ENCODE measurements around the gene GON7.

GON7 gene

DNA sequence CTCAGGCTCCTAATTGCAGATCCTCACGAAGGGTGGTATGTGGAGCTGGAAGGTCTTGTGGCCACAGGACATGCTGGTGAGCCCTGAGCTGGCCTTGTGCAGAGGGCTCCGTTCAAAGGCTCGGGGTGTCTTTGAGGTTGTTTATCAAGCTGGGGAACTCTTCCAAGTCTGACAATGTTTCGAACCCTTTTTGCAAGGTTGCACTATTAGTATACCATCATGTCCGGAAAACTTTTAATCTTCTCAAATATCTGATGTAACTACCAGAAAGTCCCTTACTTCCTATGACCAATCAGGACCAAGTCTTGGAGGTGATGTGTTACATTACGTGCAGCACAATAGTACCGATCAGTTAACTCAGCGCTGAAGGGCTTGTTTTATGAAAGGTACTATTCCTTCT is 21.7 kb upstream of the GON7 start:
- no peaks in the 10 kb centered on the region; the same call in 1 of the 2 replicates for H3K27me3 ChIP-seq (replicated peaks; ENCODE audit: control insufficient read depth, insufficient read depth, low read length)
- no peak for DNase-seq (ENCODE audit: extremely low read depth, insufficient read length)
- H3K36me3 ChIP-seq (ENCODE audit: control insufficient read depth, insufficient read depth, low read length), result peaks cover 6% of the 10 kb centered on the region
- TF ChIP-seq, protein P1, sequence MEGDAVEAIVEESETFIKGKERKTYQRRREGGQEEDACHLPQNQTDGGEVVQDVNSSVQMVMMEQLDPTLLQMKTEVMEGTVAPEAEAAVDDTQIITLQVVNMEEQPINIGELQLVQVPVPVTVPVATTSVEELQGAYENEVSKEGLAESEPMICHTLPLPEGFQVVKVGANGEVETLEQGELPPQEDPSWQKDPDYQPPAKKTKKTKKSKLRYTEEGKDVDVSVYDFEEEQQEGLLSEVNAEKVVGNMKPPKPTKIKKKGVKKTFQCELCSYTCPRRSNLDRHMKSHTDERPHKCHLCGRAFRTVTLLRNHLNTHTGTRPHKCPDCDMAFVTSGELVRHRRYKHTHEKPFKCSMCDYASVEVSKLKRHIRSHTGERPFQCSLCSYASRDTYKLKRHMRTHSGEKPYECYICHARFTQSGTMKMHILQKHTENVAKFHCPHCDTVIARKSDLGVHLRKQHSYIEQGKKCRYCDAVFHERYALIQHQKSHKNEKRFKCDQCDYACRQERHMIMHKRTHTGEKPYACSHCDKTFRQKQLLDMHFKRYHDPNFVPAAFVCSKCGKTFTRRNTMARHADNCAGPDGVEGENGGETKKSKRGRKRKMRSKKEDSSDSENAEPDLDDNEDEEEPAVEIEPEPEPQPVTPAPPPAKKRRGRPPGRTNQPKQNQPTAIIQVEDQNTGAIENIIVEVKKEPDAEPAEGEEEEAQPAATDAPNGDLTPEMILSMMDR (IDR thresholded peaks at IDR 0.05; ENCODE audit: insufficient read depth, low read length, poor library complexity, severe bottlenecking), result no peak
- H3K4me3 ChIP-seq (replicated peaks; ENCODE audit: low read depth, low read length), result no peak overlapping the region

DNA sequence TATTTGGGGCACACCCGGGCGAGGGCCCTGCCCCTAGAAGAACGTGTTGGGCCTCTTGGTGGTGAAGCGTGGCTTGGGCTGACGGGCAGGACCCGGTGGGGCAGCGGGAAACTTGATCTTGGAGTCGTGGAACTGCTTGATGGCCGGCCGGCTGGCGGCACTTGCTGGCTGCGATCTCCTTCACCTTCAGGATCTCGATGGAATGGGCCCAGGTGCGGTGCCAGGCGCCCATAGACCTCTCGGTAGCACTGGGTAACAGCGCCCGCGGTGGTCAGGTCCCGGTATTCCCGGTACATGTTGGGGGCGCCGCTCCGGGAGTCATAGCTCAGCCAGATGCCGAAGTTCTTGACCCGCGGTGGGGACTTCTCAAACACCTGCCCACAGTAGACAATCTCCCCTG is 16.7 kb upstream of the GON7 start:
- Histone ChIP-seq H3K36me3 (ENCODE audit: control insufficient read depth, insufficient read depth, low read length) (peaks cover 6% of the 10 kb centered on the region), H3K27me3 (replicated peaks; ENCODE audit: control insufficient read depth, insufficient read depth, low read length) (no peaks in the 10 kb centered on the region), H3K4me3 (replicated peaks; ENCODE audit: low read depth, low read length) (no peak overlapping the region)
- TF ChIP-seq, protein P1 (IDR thresholded peaks at IDR 0.05; ENCODE audit: insufficient read depth, low read length, poor library complexity, severe bottlenecking), result no peak
- DNase-seq (ENCODE audit: extremely low read depth, insufficient read length), result no peak

DNA sequence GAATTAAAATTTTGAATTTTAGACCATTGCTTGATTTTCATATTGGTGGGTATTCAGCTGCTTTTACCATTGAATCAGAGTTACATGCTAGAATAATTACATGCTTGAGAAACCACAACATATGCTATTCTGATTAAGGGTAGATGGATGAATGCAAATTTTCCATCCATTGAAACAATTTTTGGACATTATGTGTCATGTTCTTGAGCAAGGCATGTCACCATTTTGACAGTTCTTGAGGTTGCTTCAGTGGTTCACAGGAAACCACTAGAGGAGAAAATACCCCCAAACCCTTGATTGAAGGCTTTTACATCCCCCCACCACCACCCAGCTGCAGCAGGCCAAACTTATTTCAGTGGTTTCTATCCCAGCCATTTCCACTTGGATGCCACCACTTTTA is 13.6 kb upstream of the GON7 start:
- TF ChIP-seq, protein P1 (IDR thresholded peaks at IDR 0.05; ENCODE audit: insufficient read depth, low read length, poor library complexity, severe bottlenecking), result no peak
- Histone ChIP-seq H3K36me3 (ENCODE audit: control insufficient read depth, insufficient read depth, low read length) (peaks cover 7% of the 10 kb centered on the region), H3K27me3 (replicated peaks; ENCODE audit: control insufficient read depth, insufficient read depth, low read length) (no peaks in the 10 kb centered on the region), H3K4me3 (replicated peaks; ENCODE audit: low read depth, low read length) (no peak overlapping the region)
- DNase-seq (ENCODE audit: extremely low read depth, insufficient read length), result no peak

DNA sequence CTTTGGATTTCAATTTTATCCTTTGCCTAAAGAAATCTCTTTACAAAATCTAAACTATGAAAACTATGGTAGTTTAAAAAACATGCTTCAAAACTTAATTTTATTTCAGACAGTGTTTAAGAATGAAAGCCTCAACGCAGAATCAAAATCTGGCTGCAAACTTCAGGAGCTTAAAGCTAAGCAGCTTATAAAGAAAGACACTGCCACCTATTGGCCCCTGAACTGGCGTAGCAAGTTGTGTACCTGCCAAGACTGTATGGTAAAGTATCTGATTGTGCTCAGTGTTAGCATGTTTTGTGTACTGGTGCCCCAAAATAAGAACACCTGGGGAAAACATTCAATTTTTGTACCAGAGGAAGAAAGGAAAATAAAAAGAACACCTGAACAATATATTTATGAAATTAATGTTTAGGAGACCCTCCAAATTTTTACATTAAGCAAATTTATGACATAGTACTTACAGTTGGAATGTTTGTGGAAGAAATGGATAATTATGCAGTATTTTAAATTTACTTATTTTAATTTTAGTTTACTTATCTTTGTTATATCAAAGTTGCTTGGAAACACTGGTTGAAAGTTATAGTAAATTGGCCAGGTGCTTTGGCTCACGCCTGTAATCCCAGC is 12.3 kb upstream of the GON7 start:
- Histone ChIP-seq H3K36me3 (ENCODE audit: control insufficient read depth, insufficient read depth, low read length) (peaks cover 5% of the 10 kb centered on the region; the same call in 1 of the 2 replicates), H3K27me3 (replicated peaks; ENCODE audit: control insufficient read depth, insufficient read depth, low read length) (no peaks in the 10 kb centered on the region), H3K4me3 (replicated peaks; ENCODE audit: low read depth, low read length) (no peak overlapping the region)
- no peak for DNase-seq (ENCODE audit: extremely low read depth, insufficient read length)
- TF ChIP-seq, protein P1 (IDR thresholded peaks at IDR 0.05; ENCODE audit: insufficient read depth, low read length, poor library complexity, severe bottlenecking), result peak; percentile 78

DNA sequence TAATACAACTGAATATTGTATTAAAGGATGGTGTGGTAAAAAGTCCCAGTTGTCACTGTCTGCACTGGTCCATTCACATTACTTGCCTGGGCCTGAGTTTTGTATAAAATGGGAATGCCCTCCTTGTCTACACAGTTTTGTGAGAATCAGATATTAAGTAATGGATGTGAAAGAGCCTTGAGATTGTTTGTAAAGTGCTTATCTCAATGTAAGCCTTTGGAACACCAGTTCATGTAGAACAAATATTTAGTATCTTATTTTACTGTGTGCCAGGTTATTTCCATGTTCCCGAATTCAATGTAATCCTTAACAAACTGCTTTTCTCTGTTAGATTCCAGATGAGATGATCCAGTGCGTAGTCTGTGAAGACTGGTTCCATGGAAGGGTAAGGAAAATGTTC is 7.7 kb upstream of the GON7 start:
- H3K27me3 ChIP-seq (replicated peaks; ENCODE audit: control insufficient read depth, insufficient read depth, low read length), result no peaks in the 10 kb centered on the region
- no peak overlapping the region for H3K4me3 ChIP-seq (replicated peaks; ENCODE audit: low read depth, low read length)
- H3K36me3 ChIP-seq (ENCODE audit: control insufficient read depth, insufficient read depth, low read length), result peaks cover 3% of the 10 kb centered on the region; the same call in 1 of the 2 replicates
- no peak for DNase-seq (ENCODE audit: extremely low read depth, insufficient read length)
- TF ChIP-seq, protein P1 (IDR thresholded peaks at IDR 0.05; ENCODE audit: insufficient read depth, low read length, poor library complexity, severe bottlenecking), result no peak

DNA sequence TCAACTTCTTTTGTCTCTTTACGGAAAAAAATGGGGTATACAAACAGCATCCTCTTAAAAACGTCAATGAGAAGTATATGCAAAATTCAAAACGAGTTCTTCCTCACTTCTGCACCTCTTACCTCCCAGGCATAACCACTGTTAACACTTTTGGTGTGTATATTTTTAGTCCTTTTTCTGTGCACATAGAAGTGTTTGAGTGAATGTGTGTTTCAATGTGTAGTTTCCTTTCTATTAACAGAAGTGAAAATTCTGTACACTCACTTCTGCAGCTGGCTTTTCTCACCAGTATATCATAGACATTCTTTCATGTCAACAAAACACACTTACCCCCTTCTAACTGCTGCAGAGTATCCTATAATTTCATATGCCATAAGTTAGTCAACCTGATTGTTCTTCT is 5.6 kb upstream of the GON7 start:
- Histone ChIP-seq H3K36me3 (ENCODE audit: control insufficient read depth, insufficient read depth, low read length) (peaks cover 3% of the 10 kb centered on the region; the same call in 1 of the 2 replicates), H3K4me3 (replicated peaks; ENCODE audit: low read depth, low read length) (no peak overlapping the region), H3K27me3 (replicated peaks; ENCODE audit: control insufficient read depth, insufficient read depth, low read length) (no peaks in the 10 kb centered on the region)
- TF ChIP-seq, protein P1 (IDR thresholded peaks at IDR 0.05; ENCODE audit: insufficient read depth, low read length, poor library complexity, severe bottlenecking), result no peak
- peak; percentile 41 for DNase-seq (ENCODE audit: extremely low read depth, insufficient read length)
